LNCAP (cell line): ENCODE data around the gene MYL2.
A peak's percentile ranks its signal among the peaks of the same experiment; 100 is the strongest.

Experiments
- TF ChIP-seq, protein P1 (sequence below): fragments of 450-650 bp; IDR thresholded peaks from 2 replicates; pipeline ENCODE4 v1.5.1; 2017; ENCODE audit warnings: mild to moderate bottlenecking

The MYL2 gene

DNA sequence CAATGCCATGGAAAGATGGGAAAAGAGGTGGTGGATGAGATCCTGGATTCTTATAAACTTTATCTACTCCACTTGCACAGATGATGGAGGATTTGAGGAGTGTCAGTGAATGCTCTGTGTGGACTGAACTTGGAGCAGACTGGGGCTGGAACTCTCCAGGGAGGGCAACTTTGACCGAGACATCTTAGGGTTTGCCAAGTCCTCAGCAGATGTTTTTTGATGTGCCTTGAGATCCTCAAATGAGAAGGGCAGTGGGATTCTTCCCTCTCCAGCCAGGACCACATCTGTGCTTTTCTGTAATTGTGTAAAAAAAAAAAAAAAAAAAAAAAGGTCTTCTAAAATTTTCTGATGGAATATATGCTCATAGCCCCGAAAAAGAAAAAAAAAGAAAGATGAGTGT is 23.0 kb upstream of the MYL2 start:
- TF ChIP-seq, protein P1, sequence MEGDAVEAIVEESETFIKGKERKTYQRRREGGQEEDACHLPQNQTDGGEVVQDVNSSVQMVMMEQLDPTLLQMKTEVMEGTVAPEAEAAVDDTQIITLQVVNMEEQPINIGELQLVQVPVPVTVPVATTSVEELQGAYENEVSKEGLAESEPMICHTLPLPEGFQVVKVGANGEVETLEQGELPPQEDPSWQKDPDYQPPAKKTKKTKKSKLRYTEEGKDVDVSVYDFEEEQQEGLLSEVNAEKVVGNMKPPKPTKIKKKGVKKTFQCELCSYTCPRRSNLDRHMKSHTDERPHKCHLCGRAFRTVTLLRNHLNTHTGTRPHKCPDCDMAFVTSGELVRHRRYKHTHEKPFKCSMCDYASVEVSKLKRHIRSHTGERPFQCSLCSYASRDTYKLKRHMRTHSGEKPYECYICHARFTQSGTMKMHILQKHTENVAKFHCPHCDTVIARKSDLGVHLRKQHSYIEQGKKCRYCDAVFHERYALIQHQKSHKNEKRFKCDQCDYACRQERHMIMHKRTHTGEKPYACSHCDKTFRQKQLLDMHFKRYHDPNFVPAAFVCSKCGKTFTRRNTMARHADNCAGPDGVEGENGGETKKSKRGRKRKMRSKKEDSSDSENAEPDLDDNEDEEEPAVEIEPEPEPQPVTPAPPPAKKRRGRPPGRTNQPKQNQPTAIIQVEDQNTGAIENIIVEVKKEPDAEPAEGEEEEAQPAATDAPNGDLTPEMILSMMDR, result no peak

DNA sequence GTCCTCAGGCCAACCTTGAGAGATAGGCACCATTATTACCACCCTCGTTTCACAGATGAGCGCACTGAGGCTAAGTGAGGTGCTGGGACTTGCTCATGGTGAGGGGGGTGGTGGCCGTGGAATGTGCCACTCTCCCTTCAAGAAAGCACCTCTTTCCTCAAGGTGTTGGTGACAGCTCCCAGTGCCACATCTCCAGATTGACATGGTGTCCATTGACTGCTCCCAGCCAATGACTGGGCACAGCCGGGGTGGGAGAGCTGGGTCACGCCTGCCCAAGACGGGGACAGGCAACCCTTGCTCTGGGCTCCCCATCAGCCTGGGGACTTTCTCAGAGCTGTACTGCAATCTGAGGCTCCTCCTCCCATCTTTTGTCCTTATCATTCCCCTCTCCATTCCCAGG is 21.0 kb upstream of the MYL2 start:
- TF ChIP-seq, protein P1, result no peak

DNA sequence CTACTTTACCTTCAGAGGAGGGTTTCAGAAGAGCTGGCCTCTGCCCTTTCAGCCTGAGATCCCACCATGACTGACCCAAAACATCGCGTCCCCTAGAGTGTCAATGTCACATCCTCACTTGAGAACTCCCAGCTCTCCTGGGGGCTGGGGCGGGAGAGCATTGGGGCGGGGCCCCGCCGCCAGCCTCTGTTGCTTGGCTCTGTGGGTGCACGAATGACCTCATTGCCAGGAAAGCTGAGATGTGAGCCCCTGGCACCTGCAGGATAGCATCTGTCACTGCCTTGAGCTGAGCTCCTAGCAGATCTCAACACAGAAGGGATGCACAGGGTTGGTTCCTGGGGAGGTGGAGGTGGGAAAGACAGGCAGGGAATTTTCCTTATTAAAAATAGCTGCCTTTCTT is 20.6 kb upstream of the MYL2 start:
- TF ChIP-seq, protein P1, result no peak

DNA sequence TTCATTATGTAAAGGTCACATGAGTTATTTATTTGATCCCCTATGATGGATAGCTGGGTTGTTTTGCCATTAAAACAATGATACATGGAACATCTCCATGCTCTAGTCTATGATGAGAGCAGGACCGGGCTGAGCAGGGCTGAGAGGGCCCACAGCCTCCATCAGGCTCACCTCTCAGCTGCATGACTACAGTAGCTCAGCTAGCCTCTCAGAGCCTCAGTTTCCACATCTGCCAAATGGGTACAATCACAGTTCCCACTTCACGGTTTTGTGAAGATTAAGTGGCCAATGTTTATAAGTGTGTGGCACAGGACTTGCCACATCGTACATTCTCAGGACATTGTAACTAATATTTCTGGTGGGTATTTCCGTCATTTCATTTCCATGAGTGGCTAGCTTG is 19.9 kb upstream of the MYL2 start:
- TF ChIP-seq, protein P1, result no peak

DNA sequence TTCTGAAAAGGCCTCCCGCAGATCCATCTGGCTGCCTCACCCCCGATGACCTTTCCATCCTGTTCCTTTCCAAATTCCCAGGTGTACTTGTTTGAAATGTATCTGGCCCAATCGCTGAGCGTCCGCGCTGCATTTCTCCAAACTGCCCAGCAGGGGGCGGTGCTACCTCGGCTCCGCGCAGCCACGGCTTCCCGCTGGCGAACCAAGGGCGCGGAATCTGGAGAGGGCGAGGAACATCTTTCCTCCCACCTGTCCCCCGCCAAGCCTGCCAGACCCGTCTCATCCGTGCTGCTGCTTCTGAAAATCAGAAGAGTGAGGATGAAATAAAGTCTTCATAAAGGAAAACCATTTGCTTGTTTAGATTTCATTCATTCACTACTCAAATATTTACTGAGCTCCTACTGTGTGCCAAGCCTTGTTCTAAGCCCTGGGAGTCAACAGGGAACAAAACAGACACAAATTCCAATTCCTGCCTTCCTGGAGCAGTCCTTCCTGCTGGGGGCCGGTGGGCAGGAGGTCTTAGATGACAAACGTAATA is 16.8 kb upstream of the MYL2 start:
- TF ChIP-seq, protein P1, result peak; percentile 97

DNA sequence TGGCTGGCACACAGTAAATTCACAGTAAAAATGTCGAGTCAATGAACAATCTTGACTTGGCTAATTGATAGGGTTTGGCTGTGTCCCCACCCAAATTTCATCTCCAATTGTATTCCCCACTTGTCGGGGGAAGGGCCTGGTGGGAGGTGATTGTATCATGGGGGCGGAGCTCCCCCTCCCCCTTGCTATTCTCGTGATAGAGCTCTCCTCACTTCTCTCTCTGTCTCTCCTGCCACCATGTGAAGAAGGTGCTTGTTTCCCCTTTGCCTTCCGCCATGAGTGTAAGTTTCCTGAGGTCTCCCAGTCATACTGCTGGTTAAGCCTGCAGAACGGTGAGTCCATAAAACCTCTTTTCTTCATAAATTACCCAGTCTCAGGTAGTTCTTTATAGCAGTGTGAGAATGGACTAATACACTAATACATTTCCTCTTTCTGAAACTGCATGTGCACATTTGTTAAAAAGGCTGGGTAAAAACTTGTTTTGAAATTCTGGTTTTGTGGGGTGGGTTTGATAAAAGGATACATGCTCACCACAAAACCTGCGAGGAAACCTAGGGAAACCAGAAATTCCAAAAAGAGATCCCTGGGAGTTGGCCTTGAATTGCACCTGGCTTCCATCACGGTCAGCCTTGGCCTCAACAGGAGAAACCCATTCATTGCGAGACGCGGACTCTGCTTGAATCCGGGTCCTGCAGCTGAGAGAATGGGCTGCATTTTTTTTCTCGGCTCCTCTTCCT is 16.2 kb upstream of the MYL2 start:
- TF ChIP-seq, protein P1, result no peak

DNA sequence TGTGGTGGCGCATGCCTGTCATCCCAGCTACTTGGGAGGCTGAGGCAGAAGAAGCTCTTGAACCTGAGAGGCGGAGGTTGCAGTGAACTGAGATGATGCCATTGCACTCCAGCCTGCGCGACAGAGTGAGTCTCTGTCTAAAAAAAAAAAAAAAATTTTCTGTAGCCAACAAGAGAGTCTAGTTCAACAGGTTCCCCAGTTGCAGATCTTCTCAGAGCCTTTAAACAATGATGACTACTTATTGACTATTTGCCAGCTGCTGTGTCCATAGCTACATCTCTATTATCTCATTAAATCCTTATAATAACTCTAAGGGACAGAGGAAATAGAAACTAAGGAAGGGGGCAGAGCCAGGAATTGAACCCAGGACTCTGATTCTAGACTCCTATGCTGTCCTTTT is 15.2 kb upstream of the MYL2 start:
- TF ChIP-seq, protein P1, result no peak
